Measurements from ENCODE around the gene SLC11A1.
A peak's percentile ranks its signal among the peaks of the same experiment; 100 is the strongest.

The SLC11A1 gene

GRCh38 chr2:218399391-218400166, 17.5 kb downstream of the SLC11A1 start, which contains the start of gene CTDSP1:
CTDSP1 (plus strand) TSS chr2:218399868; CDS start chr2:218400091, 223 bp downstream.
- peak; percentile 91 to 98 for DNase-seq (ENCODE audit: low read depth in 1 of 2, low spot score in 1 of 2)
- Histone ChIP-seq H3K27ac (replicated peaks) (peak within 1 kb of the TSS; percentile 99), H3K27me3 (ENCODE audit: insufficient read depth, poor library complexity, severe bottlenecking) (no peaks in the 10 kb centered on the region)

GRCh38 chr2:218400167-218400929, 18.3 kb downstream of the SLC11A1 start:
- TF ChIP-seq POLR2AphosphoS5 (IDR thresholded peaks at IDR 0.05; ENCODE audit: low read depth) (no peak), REST (IDR thresholded peaks at IDR 0.05; ENCODE audit: insufficient replicate concordance, low read depth) (no peak)
- H3K27ac ChIP-seq (replicated peaks): peak overlapping the region; percentile 99
- H3K27me3 ChIP-seq (ENCODE audit: insufficient read depth, poor library complexity, severe bottlenecking): no peaks in the 10 kb centered on the region
- H3K4me3 ChIP-seq (replicated peaks; ENCODE audit: insufficient read depth, low read length): peak overlapping the region; percentile 79
- peak in 1 of 2 experiments; percentile 34 for DNase-seq (ENCODE audit: low read depth in 1 of 2, low spot score in 1 of 2)

More at GRCh38 chr2:218399391-218400166, 17.5 kb downstream of the SLC11A1 start, which contains the start of gene CTDSP1:
- H3K4me3 ChIP-seq (replicated peaks; ENCODE audit: insufficient read depth, low read length): peak within 1 kb of the TSS; percentile 79
- TF ChIP-seq POLR2AphosphoS5 (IDR thresholded peaks at IDR 0.05; ENCODE audit: low read depth) (peak; percentile 39; the same call in 1 of the 2 replicates), CTCF (IDR thresholded peaks at IDR 0.05; ENCODE audit: insufficient read depth, low read length) (no peak), GABPA (IDR thresholded peaks at IDR 0.05; ENCODE audit: low read depth) (peak; percentile 18; the same call in 1 of the 2 replicates)

GRCh38 chr2:218400930-218401881, 19.1 kb downstream of the SLC11A1 start:
- Histone ChIP-seq H3K27me3 (ENCODE audit: insufficient read depth, poor library complexity, severe bottlenecking) (no peaks in the 10 kb centered on the region), H3K27ac (replicated peaks) (peak overlapping the region; percentile 99), H3K4me3 (replicated peaks; ENCODE audit: insufficient read depth, low read length) (peak overlapping the region; percentile 79)
- DNase-seq (ENCODE audit: low read depth in 1 of 2, low spot score in 1 of 2): no peak
- TF ChIP-seq SPI1 (IDR thresholded peaks at IDR 0.05; ENCODE audit: borderline replicate concordance, low read depth): no peak

GRCh38 chr2:218401890-218402289, 19.8 kb downstream of the SLC11A1 start:
- no peak for TF ChIP-seq SPI1 (IDR thresholded peaks at IDR 0.05; ENCODE audit: borderline replicate concordance, low read depth)
- no peak for TF ChIP-seq CTCF (IDR thresholded peaks at IDR 0.05; ENCODE audit: insufficient read depth, low read length)
- TF ChIP-seq GABPA (IDR thresholded peaks at IDR 0.05; ENCODE audit: low read depth): no peak
- TF ChIP-seq POLR2AphosphoS5 (IDR thresholded peaks at IDR 0.05; ENCODE audit: low read depth): no peak
- no peak for TF ChIP-seq REST (IDR thresholded peaks at IDR 0.05; ENCODE audit: insufficient replicate concordance, low read depth)
- no peaks in the 10 kb centered on the region for H3K27me3 ChIP-seq (ENCODE audit: insufficient read depth, poor library complexity, severe bottlenecking)
- peak overlapping the region; percentile 79 for H3K4me3 ChIP-seq (replicated peaks; ENCODE audit: insufficient read depth, low read length)
- peak overlapping the region; percentile 99 for H3K27ac ChIP-seq (replicated peaks)
- peak in 1 of 2 experiments; percentile 69 for DNase-seq (ENCODE audit: low read depth in 1 of 2, low spot score in 1 of 2)
